ENCODE data around the gene SHC4. TPM values are rescaled to one million over a fixed set of nuclear protein-coding genes. Genes with fewer than 3 reads are reported as not detected.

Gene SHC4
- total RNA-seq, 1 donor from 2014 or later = 0.68 TPM

GRCh38 chr15:48800811-48801455, 162.8 kb downstream of the SHC4 start:
- no peak overlapping the region for H3K27ac ChIP-seq
- no peaks in the 10 kb centered on the region for H3K9me3 ChIP-seq
- intact Hi-C loops (cut with DNase I) = no loop called here
- H3K4me3 ChIP-seq = no peak overlapping the region
- H3K27me3 ChIP-seq (ENCODE audit: low read depth) = no peaks in the 10 kb centered on the region
- H3K4me1 ChIP-seq = peaks cover 9% of the 10 kb centered on the region
- H3K36me3 ChIP-seq = no peaks in the 10 kb centered on the region
- ATAC-seq (peak; percentile 38 to 59), DNase-seq (no peak)
- TF ChIP-seq CTCF (IDR thresholded peaks at IDR 0.05) = peak; percentile 48

- Histone ChIP-seq H3K36me3 (no peaks in the 10 kb centered on the region), H3K27me3 (ENCODE audit: low read depth) (no peaks in the 10 kb centered on the region), H3K9me3 (no peaks in the 10 kb centered on the region), H3K4me1 (peaks cover 9% of the 10 kb centered on the region), H3K27ac (no peak overlapping the region), H3K4me3 (no peak overlapping the region)
- intact Hi-C loops (cut with DNase I) = no loop called here
- DNase-seq (no peak), ATAC-seq (no peak)
- TF ChIP-seq CTCF (IDR thresholded peaks at IDR 0.05) = no peak
Observed at GRCh38 chr15:48800245-48800644, 163.5 kb downstream of the SHC4 start.

- no peaks in the 10 kb centered on the region for H3K36me3 ChIP-seq
- ATAC-seq = no peak
- no peak for DNase-seq
- H3K4me3 ChIP-seq = no peak overlapping the region
- intact Hi-C loops (cut with DNase I) = no loop called here
- no peaks in the 10 kb centered on the region for H3K27me3 ChIP-seq (ENCODE audit: low read depth)
- H3K4me1 ChIP-seq = peaks cover 18% of the 10 kb centered on the region
- no peaks in the 10 kb centered on the region for H3K9me3 ChIP-seq
- TF ChIP-seq CTCF (IDR thresholded peaks at IDR 0.05) = no peak
- H3K27ac ChIP-seq = no peak overlapping the region
Observed at GRCh38 chr15:48798319-48798718, 165.4 kb downstream of the SHC4 start.

- H3K36me3 ChIP-seq = no peaks in the 10 kb centered on the region
- intact Hi-C loops (cut with DNase I) = no loop called here
- no peak overlapping the region for H3K4me3 ChIP-seq
- H3K27ac ChIP-seq = no peak overlapping the region
- DNase-seq = no peak
- no peaks in the 10 kb centered on the region for H3K27me3 ChIP-seq (ENCODE audit: low read depth)
- H3K9me3 ChIP-seq = no peaks in the 10 kb centered on the region
- peak; percentile 65 to 86 for ATAC-seq
- H3K4me1 ChIP-seq = peaks cover 18% of the 10 kb centered on the region
- no peak for TF ChIP-seq CTCF (IDR thresholded peaks at IDR 0.05)
Observed at GRCh38 chr15:48796930-48797329, 166.8 kb downstream of the SHC4 start.

- Histone ChIP-seq H3K27me3 (ENCODE audit: low read depth) (no peaks in the 10 kb centered on the region), H3K4me1 (peaks cover 18% of the 10 kb centered on the region), H3K27ac (no peak overlapping the region), H3K36me3 (no peaks in the 10 kb centered on the region), H3K9me3 (no peaks in the 10 kb centered on the region), H3K4me3 (no peak overlapping the region)
- DNase-seq = no peak
- TF ChIP-seq CTCF (IDR thresholded peaks at IDR 0.05) = no peak
- no peak for ATAC-seq
- intact Hi-C loops (cut with DNase I) = no loop called here
Observed at GRCh38 chr15:48796521-48796920, 167.2 kb downstream of the SHC4 start.
